Measurements from ENCODE around the gene PACSIN1.

PACSIN1 gene

DNA sequence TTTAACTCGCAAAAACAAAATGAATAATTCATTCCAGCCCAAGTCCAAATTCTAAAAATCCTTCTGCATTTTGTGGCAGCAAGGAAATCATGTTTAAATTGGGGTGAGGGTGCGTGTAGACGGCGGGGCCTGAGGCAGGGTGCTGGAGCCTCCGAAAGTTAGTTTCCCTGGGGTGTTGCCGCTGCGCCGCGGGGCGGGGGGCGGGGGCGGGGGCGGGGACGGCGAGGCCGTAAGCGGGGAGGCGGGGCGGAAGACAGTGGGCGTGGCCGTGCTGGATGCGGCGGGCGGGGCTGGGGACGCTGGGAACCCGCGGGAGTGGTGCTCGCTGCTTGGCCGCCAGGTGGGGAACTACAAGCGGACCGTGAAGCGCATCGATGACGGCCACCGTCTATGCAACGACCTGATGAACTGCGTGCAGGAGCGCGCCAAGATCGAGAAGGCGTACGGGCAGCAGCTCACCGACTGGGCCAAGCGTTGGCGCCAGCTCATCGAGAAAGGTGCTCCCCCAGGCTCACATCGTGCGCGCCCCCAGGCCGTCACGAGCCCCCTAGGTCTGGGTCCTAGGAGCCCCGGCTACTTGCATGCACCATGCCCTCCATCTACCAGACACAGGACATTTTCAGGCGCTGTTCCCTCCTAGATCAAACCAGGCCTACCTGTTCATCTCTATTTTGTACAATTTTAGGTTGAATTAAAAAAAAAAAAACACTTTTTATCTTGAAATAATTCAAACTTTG, 61.3 kb downstream of the PACSIN1 start (continued):
- TF ChIP-seq SP2 (tag by site-specific recombination; IDR thresholded peaks at IDR 0.05) (peak; percentile 44), ZNF600 (tag by site-specific recombination; IDR thresholded peaks at IDR 0.05) (peak; percentile 91), ZNF777 (tag by site-specific recombination; IDR thresholded peaks at IDR 0.05; ENCODE audit: borderline replicate concordance) (peak; percentile 91), ZNF211 (tag by site-specific recombination; IDR thresholded peaks at IDR 0.05; ENCODE audit: low read depth) (no peak), ZNF2 (tag by site-specific recombination; IDR thresholded peaks at IDR 0.05) (no peak), OVOL3 (tag by site-specific recombination; IDR thresholded peaks at IDR 0.05) (no peak), ZNF239 (tag by site-specific recombination; IDR thresholded peaks at IDR 0.05) (no peak), GFI1B (tag by site-specific recombination; IDR thresholded peaks at IDR 0.05) (no peak), ZNF707 (tag by site-specific recombination; IDR thresholded peaks at IDR 0.05) (no peak), EGR2 (tag by site-specific recombination; IDR thresholded peaks at IDR 0.05; ENCODE audit: low read depth) (0 out of 2 replicates have a peak, but pooled peaks have one; percentile 31), YY1 (tag by site-specific recombination; IDR thresholded peaks at IDR 0.05) (no peak), REPIN1 (tag by site-specific recombination; IDR thresholded peaks at IDR 0.05; ENCODE audit: low read depth) (no peak), KLF7 (tag by site-specific recombination; IDR thresholded peaks at IDR 0.05; ENCODE audit: borderline replicate concordance) (no peak), ZNF394 (tag by site-specific recombination; IDR thresholded peaks at IDR 0.05; ENCODE audit: borderline replicate concordance) (peak; percentile 32; the same call in 1 of the 2 replicates), ZNF335 (tag by site-specific recombination; conservative IDR thresholded peaks at IDR 0.05) (0 out of 2 replicates have a peak, but pooled peaks have one; percentile 42), KLF1 (tag by site-specific recombination; IDR thresholded peaks at IDR 0.05) (no peak; the same call in 1 of the 2 replicates), MZF1 (tag by site-specific recombination; IDR thresholded peaks at IDR 0.05; ENCODE audit: borderline replicate concordance) (no peak)
- TF ChIP-seq, protein P1, sequence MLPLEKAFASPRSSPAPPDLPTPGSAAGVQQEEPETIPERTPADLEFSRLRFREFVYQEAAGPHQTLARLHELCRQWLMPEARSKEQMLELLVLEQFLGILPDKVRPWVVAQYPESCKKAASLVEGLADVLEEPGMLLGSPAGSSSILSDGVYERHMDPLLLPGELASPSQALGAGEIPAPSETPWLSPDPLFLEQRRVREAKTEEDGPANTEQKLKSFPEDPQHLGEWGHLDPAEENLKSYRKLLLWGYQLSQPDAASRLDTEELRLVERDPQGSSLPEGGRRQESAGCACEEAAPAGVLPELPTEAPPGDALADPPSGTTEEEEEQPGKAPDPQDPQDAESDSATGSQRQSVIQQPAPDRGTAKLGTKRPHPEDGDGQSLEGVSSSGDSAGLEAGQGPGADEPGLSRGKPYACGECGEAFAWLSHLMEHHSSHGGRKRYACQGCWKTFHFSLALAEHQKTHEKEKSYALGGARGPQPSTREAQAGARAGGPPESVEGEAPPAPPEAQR (tag by site-specific recombination; IDR thresholded peaks at IDR 0.05), result no peak
- TF ChIP-seq, protein P2, sequence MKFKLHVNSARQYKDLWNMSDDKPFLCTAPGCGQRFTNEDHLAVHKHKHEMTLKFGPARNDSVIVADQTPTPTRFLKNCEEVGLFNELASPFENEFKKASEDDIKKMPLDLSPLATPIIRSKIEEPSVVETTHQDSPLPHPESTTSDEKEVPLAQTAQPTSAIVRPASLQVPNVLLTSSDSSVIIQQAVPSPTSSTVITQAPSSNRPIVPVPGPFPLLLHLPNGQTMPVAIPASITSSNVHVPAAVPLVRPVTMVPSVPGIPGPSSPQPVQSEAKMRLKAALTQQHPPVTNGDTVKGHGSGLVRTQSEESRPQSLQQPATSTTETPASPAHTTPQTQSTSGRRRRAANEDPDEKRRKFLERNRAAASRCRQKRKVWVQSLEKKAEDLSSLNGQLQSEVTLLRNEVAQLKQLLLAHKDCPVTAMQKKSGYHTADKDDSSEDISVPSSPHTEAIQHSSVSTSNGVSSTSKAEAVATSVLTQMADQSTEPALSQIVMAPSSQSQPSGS (tag by site-specific recombination; IDR thresholded peaks at IDR 0.05; ENCODE audit: low read depth), result no peak
- TF ChIP-seq, protein P3, sequence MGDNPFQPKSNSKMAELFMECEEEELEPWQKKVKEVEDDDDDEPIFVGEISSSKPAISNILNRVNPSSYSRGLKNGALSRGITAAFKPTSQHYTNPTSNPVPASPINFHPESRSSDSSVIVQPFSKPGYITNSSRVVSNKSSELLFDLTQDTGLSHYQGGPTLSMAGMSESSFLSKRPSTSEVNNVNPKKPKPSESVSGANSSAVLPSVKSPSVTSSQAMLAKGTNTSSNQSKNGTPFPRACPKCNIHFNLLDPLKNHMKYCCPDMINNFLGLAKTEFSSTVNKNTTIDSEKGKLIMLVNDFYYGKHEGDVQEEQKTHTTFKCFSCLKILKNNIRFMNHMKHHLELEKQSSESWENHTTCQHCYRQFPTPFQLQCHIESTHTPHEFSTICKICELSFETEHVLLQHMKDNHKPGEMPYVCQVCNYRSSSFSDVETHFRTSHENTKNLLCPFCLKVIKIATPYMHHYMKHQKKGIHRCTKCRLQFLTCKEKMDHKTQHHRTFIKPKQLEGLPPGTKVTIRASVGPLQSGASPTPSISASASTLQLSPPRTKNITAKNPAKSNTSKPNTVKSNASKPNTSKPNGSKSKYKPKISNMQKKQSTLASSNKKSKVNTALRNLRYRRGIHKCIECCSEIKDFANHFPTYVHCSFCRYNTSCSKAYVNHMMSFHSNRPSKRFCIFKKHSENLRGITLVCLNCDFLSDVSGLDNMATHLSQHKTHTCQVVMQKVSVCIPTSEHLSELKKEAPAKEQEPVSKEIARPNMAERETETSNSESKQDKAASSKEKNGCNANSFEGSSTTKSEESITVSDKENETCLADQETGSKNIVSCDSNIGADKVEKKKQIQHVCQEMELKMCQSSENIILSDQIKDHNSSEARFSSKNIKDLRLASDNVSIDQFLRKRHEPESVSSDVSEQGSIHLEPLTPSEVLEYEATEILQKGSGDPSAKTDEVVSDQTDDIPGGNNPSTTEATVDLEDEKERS (tag by site-specific recombination; IDR thresholded peaks at IDR 0.05), result no peak
- TF ChIP-seq, protein P4, sequence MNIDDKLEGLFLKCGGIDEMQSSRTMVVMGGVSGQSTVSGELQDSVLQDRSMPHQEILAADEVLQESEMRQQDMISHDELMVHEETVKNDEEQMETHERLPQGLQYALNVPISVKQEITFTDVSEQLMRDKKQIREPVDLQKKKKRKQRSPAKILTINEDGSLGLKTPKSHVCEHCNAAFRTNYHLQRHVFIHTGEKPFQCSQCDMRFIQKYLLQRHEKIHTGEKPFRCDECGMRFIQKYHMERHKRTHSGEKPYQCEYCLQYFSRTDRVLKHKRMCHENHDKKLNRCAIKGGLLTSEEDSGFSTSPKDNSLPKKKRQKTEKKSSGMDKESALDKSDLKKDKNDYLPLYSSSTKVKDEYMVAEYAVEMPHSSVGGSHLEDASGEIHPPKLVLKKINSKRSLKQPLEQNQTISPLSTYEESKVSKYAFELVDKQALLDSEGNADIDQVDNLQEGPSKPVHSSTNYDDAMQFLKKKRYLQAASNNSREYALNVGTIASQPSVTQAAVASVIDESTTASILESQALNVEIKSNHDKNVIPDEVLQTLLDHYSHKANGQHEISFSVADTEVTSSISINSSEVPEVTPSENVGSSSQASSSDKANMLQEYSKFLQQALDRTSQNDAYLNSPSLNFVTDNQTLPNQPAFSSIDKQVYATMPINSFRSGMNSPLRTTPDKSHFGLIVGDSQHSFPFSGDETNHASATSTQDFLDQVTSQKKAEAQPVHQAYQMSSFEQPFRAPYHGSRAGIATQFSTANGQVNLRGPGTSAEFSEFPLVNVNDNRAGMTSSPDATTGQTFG (tag by site-specific recombination; IDR thresholded peaks at IDR 0.05; ENCODE audit: borderline replicate concordance), result no peak
- TF ChIP-seq, protein P5, sequence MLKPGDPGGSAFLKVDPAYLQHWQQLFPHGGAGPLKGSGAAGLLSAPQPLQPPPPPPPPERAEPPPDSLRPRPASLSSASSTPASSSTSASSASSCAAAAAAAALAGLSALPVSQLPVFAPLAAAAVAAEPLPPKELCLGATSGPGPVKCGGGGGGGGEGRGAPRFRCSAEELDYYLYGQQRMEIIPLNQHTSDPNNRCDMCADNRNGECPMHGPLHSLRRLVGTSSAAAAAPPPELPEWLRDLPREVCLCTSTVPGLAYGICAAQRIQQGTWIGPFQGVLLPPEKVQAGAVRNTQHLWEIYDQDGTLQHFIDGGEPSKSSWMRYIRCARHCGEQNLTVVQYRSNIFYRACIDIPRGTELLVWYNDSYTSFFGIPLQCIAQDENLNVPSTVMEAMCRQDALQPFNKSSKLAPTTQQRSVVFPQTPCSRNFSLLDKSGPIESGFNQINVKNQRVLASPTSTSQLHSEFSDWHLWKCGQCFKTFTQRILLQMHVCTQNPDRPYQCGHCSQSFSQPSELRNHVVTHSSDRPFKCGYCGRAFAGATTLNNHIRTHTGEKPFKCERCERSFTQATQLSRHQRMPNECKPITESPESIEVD (tag by site-specific recombination; IDR thresholded peaks at IDR 0.05), result no peak
- TF ChIP-seq, protein P6, sequence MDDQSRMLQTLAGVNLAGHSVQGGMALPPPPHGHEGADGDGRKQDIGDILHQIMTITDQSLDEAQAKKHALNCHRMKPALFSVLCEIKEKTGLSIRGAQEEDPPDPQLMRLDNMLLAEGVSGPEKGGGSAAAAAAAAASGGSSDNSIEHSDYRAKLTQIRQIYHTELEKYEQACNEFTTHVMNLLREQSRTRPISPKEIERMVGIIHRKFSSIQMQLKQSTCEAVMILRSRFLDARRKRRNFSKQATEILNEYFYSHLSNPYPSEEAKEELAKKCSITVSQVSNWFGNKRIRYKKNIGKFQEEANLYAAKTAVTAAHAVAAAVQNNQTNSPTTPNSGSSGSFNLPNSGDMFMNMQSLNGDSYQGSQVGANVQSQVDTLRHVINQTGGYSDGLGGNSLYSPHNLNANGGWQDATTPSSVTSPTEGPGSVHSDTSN (CRISPR knock-in tag; IDR thresholded peaks at IDR 0.05), result no peak
- TF ChIP-seq, protein P7, sequence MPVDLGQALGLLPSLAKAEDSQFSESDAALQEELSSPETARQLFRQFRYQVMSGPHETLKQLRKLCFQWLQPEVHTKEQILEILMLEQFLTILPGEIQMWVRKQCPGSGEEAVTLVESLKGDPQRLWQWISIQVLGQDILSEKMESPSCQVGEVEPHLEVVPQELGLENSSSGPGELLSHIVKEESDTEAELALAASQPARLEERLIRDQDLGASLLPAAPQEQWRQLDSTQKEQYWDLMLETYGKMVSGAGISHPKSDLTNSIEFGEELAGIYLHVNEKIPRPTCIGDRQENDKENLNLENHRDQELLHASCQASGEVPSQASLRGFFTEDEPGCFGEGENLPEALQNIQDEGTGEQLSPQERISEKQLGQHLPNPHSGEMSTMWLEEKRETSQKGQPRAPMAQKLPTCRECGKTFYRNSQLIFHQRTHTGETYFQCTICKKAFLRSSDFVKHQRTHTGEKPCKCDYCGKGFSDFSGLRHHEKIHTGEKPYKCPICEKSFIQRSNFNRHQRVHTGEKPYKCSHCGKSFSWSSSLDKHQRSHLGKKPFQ (tag by site-specific recombination; IDR thresholded peaks at IDR 0.05), result no peak

Measured in HEK293 (cell line).